HL-60 (cell line): ENCODE results near the gene RP9.

Experiments used
- DNase-seq, 2 experiments: peaks; one replicate each; pipeline ENCODE4 v3.0.0-alpha.2; 2010 to 2020; ENCODE audit warnings: low read depth in 1 of 2, low spot score in 1 of 2
- H3K27ac ChIP-seq: fragments of 250-450 bp; sonication (Bioruptor Pico); replicated peaks from 2 replicates; pipeline ENCODE4 v1.5.1; 2020; ENCODE audit warnings: mild to moderate bottlenecking, moderate library complexity
- H3K27me3 ChIP-seq: fragments of 250-450 bp; sonication (Bioruptor Pico); 2 replicates; pipeline ENCODE4 v1.5.1; 2021; ENCODE audit warnings: mild to moderate bottlenecking, moderate library complexity; ENCODE audit not compliant: insufficient read depth, poor library complexity, severe bottlenecking
- H3K4me3 ChIP-seq: replicated peaks from 2 replicates; pipeline ENCODE4 v1.5.1; 2011; ENCODE audit warnings: mild to moderate bottlenecking, control low read depth, low read length; ENCODE audit not compliant: insufficient read depth
- CTCF ChIP-seq: IDR thresholded peaks from one replicate; pipeline ENCODE4 v1.5.1; 2011; ENCODE audit warnings: low read length, control low read depth, inconsistent platforms; ENCODE audit not compliant: insufficient read depth
- GABPA ChIP-seq: IDR thresholded peaks from 2 replicates; pipeline ENCODE4 v1.6.1; 2012; ENCODE audit warnings: low read depth
- POLR2AphosphoS5 ChIP-seq: IDR thresholded peaks from 2 replicates; pipeline ENCODE4 v1.6.1; 2012; ENCODE audit warnings: low read depth
- REST ChIP-seq: IDR thresholded peaks from 2 replicates; pipeline ENCODE4 v1.6.1; 2012; ENCODE audit warnings: low read depth; ENCODE audit not compliant: insufficient replicate concordance
- SPI1 ChIP-seq: IDR thresholded peaks from 2 replicates; pipeline ENCODE4 v1.6.1; 2012; ENCODE audit warnings: low read depth, mild to moderate bottlenecking, borderline replicate concordance

The RP9 gene

GRCh38 chr7:33128990-33129805, 20.0 kb upstream of the RP9 start, which contains the start of gene BBS9:
TSS of gene BBS9 (plus strand) at chr7:33129564. CDS start at chr7:33146253, 16,689 bp downstream.
- peak within 1 kb of the TSS; percentile 78 for H3K4me3 ChIP-seq
- peak within 1 kb of the TSS; percentile 85 for H3K27ac ChIP-seq
- TF ChIP-seq CTCF = no peak
- TF ChIP-seq POLR2AphosphoS5 = 0 out of 2 replicates have a peak, but pooled peaks have one; percentile 30
- H3K27me3 ChIP-seq = no peaks in the 10 kb centered on the region
- peak; percentile 90 to 96 for DNase-seq

- H3K27me3 ChIP-seq = no peaks in the 10 kb centered on the region
- peak overlapping the region; percentile 85 for H3K27ac ChIP-seq
- TF ChIP-seq CTCF (no peak), REST (no peak), POLR2AphosphoS5 (no peak), GABPA (no peak)
- no peak for DNase-seq
- peak overlapping the region; percentile 78 for H3K4me3 ChIP-seq
These were observed 19.4 kb upstream of the RP9 start for GRCh38 chr7:33128631-33128989.

- no peak for DNase-seq
- TF ChIP-seq REST (no peak), SPI1 (no peak), GABPA (no peak), CTCF (no peak), POLR2AphosphoS5 (no peak)
- no peak overlapping the region for H3K4me3 ChIP-seq
- H3K27ac ChIP-seq = no peak overlapping the region
- H3K27me3 ChIP-seq = no peaks in the 10 kb centered on the region
These were observed 17.9 kb upstream of the RP9 start for GRCh38 chr7:33127085-33127484.

GRCh38 chr7:33118383-33118782, 9.2 kb upstream of the RP9 start:
- Histone ChIP-seq H3K4me3 (no peak overlapping the region), H3K27ac (no peak overlapping the region)

More at GRCh38 chr7:33118383-33118782, 9.2 kb upstream of the RP9 start:
- no peak for DNase-seq
- TF ChIP-seq SPI1 (no peak), POLR2AphosphoS5 (no peak), GABPA (no peak), CTCF (no peak), REST (no peak)
- H3K27me3 ChIP-seq = no peaks in the 10 kb centered on the region
